ENCODE results near the gene EDNRB. TPM values are rescaled to one million over a fixed set of nuclear protein-coding genes. Genes with fewer than 3 reads are reported as not detected.

Gene EDNRB
- polyA plus RNA-seq, 3 donors, result 0.08 to 0.53 (median 0.37) TPM

DNA sequence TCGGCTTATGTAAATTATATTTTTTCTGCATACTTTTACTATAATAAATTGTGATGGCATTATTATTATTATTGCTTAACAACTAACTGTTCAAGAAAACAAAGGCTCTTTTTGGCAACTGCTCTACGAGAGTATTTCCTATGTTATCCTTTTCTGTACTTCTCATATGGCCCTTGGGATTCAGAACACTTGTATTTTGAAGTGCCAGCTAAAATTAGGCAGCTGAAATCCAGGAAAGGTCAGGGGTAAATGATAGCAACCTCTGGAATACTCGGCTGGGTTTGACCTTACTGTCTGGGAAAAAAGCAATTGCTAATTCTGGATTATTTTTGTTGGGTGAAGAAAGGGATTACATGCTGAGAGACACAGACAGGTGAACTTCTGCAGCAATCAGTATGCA, 23.9 kb downstream of the EDNRB start:
- Mint-ChIP-seq H3K9me3 (peaks cover 0 to 1% (median 0%) of the 10 kb centered on the region in 7 donors), H3K4me3 (no peak overlapping the region), H3K27ac (no peak overlapping the region), H3K4me1 (peaks cover 18% of the 10 kb centered on the region), H3K36me3 (no peaks in the 10 kb centered on the region), H3K27me3 (ENCODE audit: low read depth in 3 of 3) (no peaks in the 10 kb centered on the region)
- H3K4me1 ChIP-seq (ENCODE audit: control insufficient read depth in 1 of 2, insufficient read depth in 2 of 2, low read length in 2 of 2), result peaks cover 13 to 15% of the 10 kb centered on the region in 2 donors
- no peaks in the 10 kb centered on the region for H4K20me1 ChIP-seq (ENCODE audit: insufficient read depth, low read length)
- H3K36me3 ChIP-seq (replicated peaks in 1 of 2; ENCODE audit: control insufficient read depth in 1 of 2, insufficient read depth in 2 of 2, low read length in 2 of 2), result no peaks in the 10 kb centered on the region
- WGBS (ENCODE audit: insufficient coverage), result 100% methylated on average over 1 of the region's 3 CpGs
- no peak overlapping the region for H3K9ac ChIP-seq (ENCODE audit: insufficient read depth, low read length, poor library complexity, severe bottlenecking)
- TF ChIP-seq, protein P1, sequence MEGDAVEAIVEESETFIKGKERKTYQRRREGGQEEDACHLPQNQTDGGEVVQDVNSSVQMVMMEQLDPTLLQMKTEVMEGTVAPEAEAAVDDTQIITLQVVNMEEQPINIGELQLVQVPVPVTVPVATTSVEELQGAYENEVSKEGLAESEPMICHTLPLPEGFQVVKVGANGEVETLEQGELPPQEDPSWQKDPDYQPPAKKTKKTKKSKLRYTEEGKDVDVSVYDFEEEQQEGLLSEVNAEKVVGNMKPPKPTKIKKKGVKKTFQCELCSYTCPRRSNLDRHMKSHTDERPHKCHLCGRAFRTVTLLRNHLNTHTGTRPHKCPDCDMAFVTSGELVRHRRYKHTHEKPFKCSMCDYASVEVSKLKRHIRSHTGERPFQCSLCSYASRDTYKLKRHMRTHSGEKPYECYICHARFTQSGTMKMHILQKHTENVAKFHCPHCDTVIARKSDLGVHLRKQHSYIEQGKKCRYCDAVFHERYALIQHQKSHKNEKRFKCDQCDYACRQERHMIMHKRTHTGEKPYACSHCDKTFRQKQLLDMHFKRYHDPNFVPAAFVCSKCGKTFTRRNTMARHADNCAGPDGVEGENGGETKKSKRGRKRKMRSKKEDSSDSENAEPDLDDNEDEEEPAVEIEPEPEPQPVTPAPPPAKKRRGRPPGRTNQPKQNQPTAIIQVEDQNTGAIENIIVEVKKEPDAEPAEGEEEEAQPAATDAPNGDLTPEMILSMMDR (IDR thresholded peaks at IDR 0.05), result no peak
- H2AFZ ChIP-seq (ENCODE audit: insufficient read depth, low read depth, low read length, poor library complexity, severe bottlenecking), result no peak overlapping the region
- no peak overlapping the region for H3K27ac ChIP-seq (ENCODE audit: low read depth in 1 of 2, low read length in 2 of 2)
- H3K27me3 ChIP-seq (ENCODE audit: control insufficient read depth in 2 of 2, insufficient read depth in 2 of 2, low read length in 2 of 2), result no peaks in the 10 kb centered on the region
- no peaks in the 10 kb centered on the region for H3K79me2 ChIP-seq (ENCODE audit: insufficient read depth, low read length)
- H3K9me3 ChIP-seq (replicated peaks in 1 of 2; ENCODE audit: control insufficient read depth in 1 of 2, insufficient read depth in 1 of 2, low read length in 2 of 2), result no peaks in the 10 kb centered on the region
- intact Hi-C loops (cut with micrococcal nuclease), result no loop called here
- DNase-seq, result no peak
- no peak overlapping the region for H3K4me2 ChIP-seq (replicated peaks; ENCODE audit: extremely low read depth, low read length, poor library complexity, severe bottlenecking)
- H3K4me3 ChIP-seq (replicated peaks in 1 of 3; ENCODE audit: low read depth in 2 of 3, low read length in 3 of 3), result no peak overlapping the region

DNA sequence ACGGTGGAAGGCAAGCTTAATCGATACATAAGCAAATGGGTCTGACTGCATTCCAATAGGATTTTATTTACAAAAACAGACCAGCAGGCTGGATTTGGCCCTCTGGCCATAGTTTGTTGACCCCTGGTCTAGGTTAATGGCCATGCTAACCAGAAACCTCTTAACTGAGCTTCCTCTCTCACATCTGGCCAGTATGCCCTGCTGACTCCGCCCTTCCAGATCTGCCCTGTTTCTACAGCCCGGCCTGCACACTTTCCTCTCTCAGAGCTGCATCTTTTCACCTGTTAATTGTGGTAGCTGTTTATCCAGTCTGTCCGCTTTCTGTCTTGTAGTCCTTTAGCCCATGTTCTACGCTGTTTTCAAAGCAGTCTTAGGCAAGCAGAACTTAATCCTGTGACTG, 25.6 kb downstream of the EDNRB start:
- H3K36me3 Mint-ChIP-seq, result no peaks in the 10 kb centered on the region
- H3K4me1 ChIP-seq (ENCODE audit: control insufficient read depth in 1 of 2, insufficient read depth in 2 of 2, low read length in 2 of 2), result peaks cover 13 to 15% of the 10 kb centered on the region in 2 donors

More for the DNA sequence above, 25.6 kb downstream of the EDNRB start:
- Histone ChIP-seq H3K36me3 (replicated peaks in 1 of 2; ENCODE audit: control insufficient read depth in 1 of 2, insufficient read depth in 2 of 2, low read length in 2 of 2) (no peaks in the 10 kb centered on the region), H3K27me3 (ENCODE audit: control insufficient read depth in 2 of 2, insufficient read depth in 2 of 2, low read length in 2 of 2) (no peaks in the 10 kb centered on the region), H3K4me2 (replicated peaks; ENCODE audit: extremely low read depth, low read length, poor library complexity, severe bottlenecking) (no peak overlapping the region), H3K27ac (ENCODE audit: low read depth in 1 of 2, low read length in 2 of 2) (no peak overlapping the region), H3K9me3 (replicated peaks in 1 of 2; ENCODE audit: control insufficient read depth in 1 of 2, insufficient read depth in 1 of 2, low read length in 2 of 2) (no peaks in the 10 kb centered on the region), H3K9ac (ENCODE audit: insufficient read depth, low read length, poor library complexity, severe bottlenecking) (no peak overlapping the region), H3K79me2 (ENCODE audit: insufficient read depth, low read length) (no peaks in the 10 kb centered on the region), H2AFZ (ENCODE audit: insufficient read depth, low read depth, low read length, poor library complexity, severe bottlenecking) (peak overlapping the region; percentile 47), H4K20me1 (ENCODE audit: insufficient read depth, low read length) (no peaks in the 10 kb centered on the region), H3K4me3 (replicated peaks in 1 of 3; ENCODE audit: low read depth in 2 of 3, low read length in 3 of 3) (no peak overlapping the region)
- H3K4me3 Mint-ChIP-seq, result no peak overlapping the region
- intact Hi-C loops (cut with micrococcal nuclease), result no loop called here
- no peaks in the 10 kb centered on the region for H3K27me3 Mint-ChIP-seq (ENCODE audit: low read depth in 3 of 3)
- no peak overlapping the region for H3K27ac Mint-ChIP-seq
- 100% methylated on average over 2 of the region's 6 CpGs for WGBS (ENCODE audit: insufficient coverage)
- TF ChIP-seq, protein P1 (IDR thresholded peaks at IDR 0.05), result no peak
- peaks cover 18% of the 10 kb centered on the region for H3K4me1 Mint-ChIP-seq
- no peak for DNase-seq
- H3K9me3 Mint-ChIP-seq, result peaks cover 0 to 1% (median 0%) of the 10 kb centered on the region in 7 donors
